Measurements from ENCODE around the gene DEPDC7. TPM values are rescaled to one million over a fixed set of nuclear protein-coding genes. Genes with fewer than 3 reads are reported as not detected.
A peak's percentile ranks its signal among the peaks of the same experiment; 100 is the strongest.
"Not testable (repeated sequence)": the region's sequence is repeated elsewhere in the genome, so short reads cannot be mapped to it uniquely, and the experiment has no call there.

The DEPDC7 gene
- total RNA-seq, 1 experiment from 2014 or later: 5.6 TPM

DNA sequence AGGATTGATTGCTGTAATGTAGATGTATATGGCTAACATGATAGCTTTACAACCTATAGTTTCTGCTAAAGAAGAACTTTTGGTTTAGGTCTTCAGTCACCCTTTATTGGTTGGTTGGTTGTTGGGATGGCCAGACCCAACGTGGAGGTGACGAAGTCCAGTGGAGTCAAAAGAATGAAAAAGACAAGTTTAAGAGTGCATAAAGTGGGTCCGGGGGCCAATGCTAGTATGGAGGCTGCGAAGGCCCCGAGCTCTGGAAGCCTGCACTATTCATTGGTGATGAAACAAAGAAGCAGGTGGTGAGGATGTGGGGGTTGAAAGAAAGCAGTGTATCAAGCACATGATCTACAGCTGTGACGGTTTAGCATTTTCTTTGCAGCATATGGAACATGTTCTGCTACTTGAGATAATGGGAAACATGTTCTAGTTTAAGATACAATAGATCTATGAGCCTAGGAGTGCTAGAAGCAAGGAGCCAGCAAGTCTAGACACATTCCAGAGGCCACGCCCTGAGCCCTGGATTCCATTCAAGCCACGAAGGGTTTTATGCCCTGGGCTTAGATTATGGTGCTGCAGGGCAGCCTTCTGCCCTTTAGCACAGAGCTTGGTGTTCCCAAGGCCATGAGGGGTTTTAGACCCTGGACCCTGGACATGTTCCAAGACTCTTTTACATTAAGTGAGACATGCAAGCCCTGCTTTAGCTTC is 30.0 kb downstream of the DEPDC7 start:
- Mint-ChIP-seq H3K4me1 (peaks cover 17% of the 10 kb centered on the region), H3K36me3 (peaks cover 33% of the 10 kb centered on the region), H3K4me3 (no peak overlapping the region), H3K27ac (no peak overlapping the region), H3K9me3 (peaks cover 5% of the 10 kb centered on the region), H3K27me3 (ENCODE audit: low read depth) (no peaks in the 10 kb centered on the region)
- TF ChIP-seq GABPB1 (CRISPR knock-in tag; IDR thresholded peaks at IDR 0.05) (no peak), ETV6 (CRISPR knock-in tag; IDR thresholded peaks at IDR 0.05) (no peak), ZNF423 (CRISPR knock-in tag; IDR thresholded peaks at IDR 0.05) (no peak), JAZF1 (CRISPR knock-in tag; IDR thresholded peaks at IDR 0.05) (no peak), FOXJ3 (CRISPR knock-in tag; IDR thresholded peaks at IDR 0.05; ENCODE audit: borderline replicate concordance) (no peak)
- TF ChIP-seq, protein P1, sequence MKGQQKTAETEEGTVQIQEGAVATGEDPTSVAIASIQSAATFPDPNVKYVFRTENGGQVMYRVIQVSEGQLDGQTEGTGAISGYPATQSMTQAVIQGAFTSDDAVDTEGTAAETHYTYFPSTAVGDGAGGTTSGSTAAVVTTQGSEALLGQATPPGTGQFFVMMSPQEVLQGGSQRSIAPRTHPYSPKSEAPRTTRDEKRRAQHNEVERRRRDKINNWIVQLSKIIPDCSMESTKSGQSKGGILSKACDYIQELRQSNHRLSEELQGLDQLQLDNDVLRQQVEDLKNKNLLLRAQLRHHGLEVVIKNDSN (CRISPR knock-in tag; IDR thresholded peaks at IDR 0.05): no peak
- TF ChIP-seq, protein P2, sequence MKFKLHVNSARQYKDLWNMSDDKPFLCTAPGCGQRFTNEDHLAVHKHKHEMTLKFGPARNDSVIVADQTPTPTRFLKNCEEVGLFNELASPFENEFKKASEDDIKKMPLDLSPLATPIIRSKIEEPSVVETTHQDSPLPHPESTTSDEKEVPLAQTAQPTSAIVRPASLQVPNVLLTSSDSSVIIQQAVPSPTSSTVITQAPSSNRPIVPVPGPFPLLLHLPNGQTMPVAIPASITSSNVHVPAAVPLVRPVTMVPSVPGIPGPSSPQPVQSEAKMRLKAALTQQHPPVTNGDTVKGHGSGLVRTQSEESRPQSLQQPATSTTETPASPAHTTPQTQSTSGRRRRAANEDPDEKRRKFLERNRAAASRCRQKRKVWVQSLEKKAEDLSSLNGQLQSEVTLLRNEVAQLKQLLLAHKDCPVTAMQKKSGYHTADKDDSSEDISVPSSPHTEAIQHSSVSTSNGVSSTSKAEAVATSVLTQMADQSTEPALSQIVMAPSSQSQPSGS (CRISPR knock-in tag; IDR thresholded peaks at IDR 0.05; ENCODE audit: borderline replicate concordance, low read depth): no peak
- POLR2A ChIA-PET: no interaction called here
- DNase-seq (ENCODE audit: low spot score) (no peak), ATAC-seq (no peak)
- CTCF ChIA-PET: no interaction called here

DNA sequence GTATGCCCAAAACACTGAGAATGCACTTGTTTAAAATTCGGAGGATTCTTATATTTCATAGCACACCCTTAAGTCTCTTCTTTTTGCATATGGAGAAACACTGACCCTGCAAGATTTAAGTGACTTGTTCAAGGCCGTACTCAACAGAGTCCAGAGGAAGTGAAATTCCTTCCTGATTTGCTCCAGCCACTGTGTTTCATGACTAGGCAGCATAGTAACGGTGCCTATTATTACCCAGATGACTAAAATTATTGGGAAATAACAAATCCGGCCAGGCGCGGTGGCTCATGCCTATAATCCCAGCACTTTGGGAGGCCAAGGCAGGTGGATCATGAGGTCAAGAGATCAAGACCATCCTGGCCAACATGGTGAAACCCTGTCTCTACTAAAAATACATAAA is 33.0 kb downstream of the DEPDC7 start:
- H3K9me3 Mint-ChIP-seq; ATAC-seq; H3K4me3 Mint-ChIP-seq; H3K27ac Mint-ChIP-seq; POLR2A ChIA-PET; H3K27me3 Mint-ChIP-seq (ENCODE audit: low read depth); DNase-seq (ENCODE audit: low spot score); CTCF ChIA-PET: not testable (repeated sequence)
- Mint-ChIP-seq H3K36me3 (peaks cover 33% of the 10 kb centered on the region), H3K4me1 (peaks cover 12% of the 10 kb centered on the region)

DNA sequence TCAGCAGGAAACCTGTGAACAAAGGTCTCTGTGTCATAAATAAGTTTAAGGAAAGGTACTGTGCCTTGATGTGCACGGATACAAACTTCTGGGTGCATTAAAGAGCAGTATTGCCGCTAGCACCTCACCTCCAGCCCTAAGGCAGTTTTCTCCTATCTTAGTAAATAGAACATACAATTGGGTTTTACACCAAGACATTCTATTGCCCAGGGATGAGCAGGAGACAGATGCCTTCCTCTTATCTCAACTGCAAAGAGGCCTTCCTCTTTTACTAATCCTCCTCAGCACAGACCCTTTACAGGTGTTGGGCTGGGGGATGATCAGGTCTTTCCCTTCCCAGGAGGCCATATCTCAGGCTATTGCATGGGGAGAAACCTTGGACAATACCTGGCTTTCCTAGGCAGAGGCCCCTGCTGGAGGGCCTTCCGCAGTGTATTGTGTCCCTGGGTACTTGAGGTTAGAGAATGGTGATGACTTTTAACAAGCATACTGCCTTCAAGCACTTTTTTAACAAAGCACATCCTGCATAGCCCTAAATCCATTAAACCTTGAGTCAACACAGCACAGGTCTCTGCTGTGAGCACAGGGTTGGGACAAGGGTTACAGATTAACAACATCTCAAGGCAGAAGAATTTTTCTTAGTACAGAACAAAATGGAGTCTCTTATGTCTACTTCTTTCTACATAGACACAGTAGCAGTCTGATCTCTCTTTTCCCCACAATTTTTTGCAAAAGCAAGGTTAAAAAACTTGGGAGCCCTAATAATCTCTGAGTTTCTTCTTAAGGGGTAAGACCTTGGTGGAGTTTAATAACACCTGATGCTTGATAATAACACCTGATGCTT is 34.1 kb downstream of the DEPDC7 start:
- POLR2A ChIA-PET; CTCF ChIA-PET; H3K27me3 Mint-ChIP-seq (ENCODE audit: low read depth); H3K27ac Mint-ChIP-seq; DNase-seq (ENCODE audit: low spot score); H3K4me3 Mint-ChIP-seq; H3K9me3 Mint-ChIP-seq: not testable (repeated sequence)
- H3K36me3 Mint-ChIP-seq: peaks cover 25% of the 10 kb centered on the region
- H3K4me1 Mint-ChIP-seq: peaks cover 12% of the 10 kb centered on the region
- ATAC-seq: peak; percentile 41; the same call in 1 of the 2 replicates

DNA sequence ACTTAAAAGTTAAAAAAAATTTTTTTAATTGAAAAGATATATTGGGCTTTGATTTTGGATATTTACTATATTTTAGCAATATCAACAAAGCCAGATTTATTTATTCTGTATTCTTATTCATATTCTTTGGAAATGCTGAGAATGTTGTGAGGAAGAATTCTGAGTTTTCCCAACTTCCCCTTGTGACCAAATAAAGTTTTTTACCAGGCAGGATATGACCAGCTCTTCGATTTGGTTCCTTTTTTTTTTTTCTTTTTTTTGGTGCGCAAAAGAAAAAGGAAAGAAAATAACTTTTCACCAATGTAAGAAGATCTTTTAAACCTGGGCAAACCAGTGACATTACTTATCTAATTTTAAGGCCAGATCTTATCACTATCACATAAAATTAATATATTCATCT is 36.6 kb downstream of the DEPDC7 start:
- CTCF ChIA-PET: interaction anchor here (3.1 kb wide), 1 partner anchor 13 kb away, joined by 11 read pairs; no protein-coding TSS in a partner anchor
- H3K27ac Mint-ChIP-seq: no peak overlapping the region
- TF ChIP-seq, protein P3, sequence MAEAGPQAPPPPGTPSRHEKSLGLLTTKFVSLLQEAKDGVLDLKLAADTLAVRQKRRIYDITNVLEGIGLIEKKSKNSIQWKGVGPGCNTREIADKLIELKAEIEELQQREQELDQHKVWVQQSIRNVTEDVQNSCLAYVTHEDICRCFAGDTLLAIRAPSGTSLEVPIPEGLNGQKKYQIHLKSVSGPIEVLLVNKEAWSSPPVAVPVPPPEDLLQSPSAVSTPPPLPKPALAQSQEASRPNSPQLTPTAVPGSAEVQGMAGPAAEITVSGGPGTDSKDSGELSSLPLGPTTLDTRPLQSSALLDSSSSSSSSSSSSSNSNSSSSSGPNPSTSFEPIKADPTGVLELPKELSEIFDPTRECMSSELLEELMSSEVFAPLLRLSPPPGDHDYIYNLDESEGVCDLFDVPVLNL (CRISPR knock-in tag; IDR thresholded peaks at IDR 0.05; ENCODE audit: borderline replicate concordance, low read depth): no peak
- TF ChIP-seq RORB (CRISPR knock-in tag; IDR thresholded peaks at IDR 0.05) (no peak), SMAD3 (CRISPR knock-in tag; IDR thresholded peaks at IDR 0.05; ENCODE audit: borderline replicate concordance) (no peak), MXD4 (CRISPR knock-in tag; IDR thresholded peaks at IDR 0.05; ENCODE audit: borderline replicate concordance) (no peak), ZNF219 (CRISPR knock-in tag; IDR thresholded peaks at IDR 0.05; ENCODE audit: borderline replicate concordance) (no peak), JAZF1 (CRISPR knock-in tag; IDR thresholded peaks at IDR 0.05) (no peak), ZNF121 (CRISPR knock-in tag; IDR thresholded peaks at IDR 0.05) (no peak), GRHL2 (CRISPR knock-in tag; IDR thresholded peaks at IDR 0.05; ENCODE audit: insufficient replicate concordance, severe bottlenecking) (no peak)
- TF ChIP-seq, protein P4, sequence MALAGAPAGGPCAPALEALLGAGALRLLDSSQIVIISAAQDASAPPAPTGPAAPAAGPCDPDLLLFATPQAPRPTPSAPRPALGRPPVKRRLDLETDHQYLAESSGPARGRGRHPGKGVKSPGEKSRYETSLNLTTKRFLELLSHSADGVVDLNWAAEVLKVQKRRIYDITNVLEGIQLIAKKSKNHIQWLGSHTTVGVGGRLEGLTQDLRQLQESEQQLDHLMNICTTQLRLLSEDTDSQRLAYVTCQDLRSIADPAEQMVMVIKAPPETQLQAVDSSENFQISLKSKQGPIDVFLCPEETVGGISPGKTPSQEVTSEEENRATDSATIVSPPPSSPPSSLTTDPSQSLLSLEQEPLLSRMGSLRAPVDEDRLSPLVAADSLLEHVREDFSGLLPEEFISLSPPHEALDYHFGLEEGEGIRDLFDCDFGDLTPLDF (CRISPR knock-in tag; IDR thresholded peaks at IDR 0.05): no peak
- TF ChIP-seq, protein P5, sequence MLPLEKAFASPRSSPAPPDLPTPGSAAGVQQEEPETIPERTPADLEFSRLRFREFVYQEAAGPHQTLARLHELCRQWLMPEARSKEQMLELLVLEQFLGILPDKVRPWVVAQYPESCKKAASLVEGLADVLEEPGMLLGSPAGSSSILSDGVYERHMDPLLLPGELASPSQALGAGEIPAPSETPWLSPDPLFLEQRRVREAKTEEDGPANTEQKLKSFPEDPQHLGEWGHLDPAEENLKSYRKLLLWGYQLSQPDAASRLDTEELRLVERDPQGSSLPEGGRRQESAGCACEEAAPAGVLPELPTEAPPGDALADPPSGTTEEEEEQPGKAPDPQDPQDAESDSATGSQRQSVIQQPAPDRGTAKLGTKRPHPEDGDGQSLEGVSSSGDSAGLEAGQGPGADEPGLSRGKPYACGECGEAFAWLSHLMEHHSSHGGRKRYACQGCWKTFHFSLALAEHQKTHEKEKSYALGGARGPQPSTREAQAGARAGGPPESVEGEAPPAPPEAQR (CRISPR knock-in tag; IDR thresholded peaks at IDR 0.05): no peak
- TF ChIP-seq, protein P6, sequence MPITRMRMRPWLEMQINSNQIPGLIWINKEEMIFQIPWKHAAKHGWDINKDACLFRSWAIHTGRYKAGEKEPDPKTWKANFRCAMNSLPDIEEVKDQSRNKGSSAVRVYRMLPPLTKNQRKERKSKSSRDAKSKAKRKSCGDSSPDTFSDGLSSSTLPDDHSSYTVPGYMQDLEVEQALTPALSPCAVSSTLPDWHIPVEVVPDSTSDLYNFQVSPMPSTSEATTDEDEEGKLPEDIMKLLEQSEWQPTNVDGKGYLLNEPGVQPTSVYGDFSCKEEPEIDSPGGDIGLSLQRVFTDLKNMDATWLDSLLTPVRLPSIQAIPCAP (CRISPR knock-in tag; IDR thresholded peaks at IDR 0.05): no peak

More for the DNA sequence above, 36.6 kb downstream of the DEPDC7 start:
- Mint-ChIP-seq H3K27me3 (ENCODE audit: low read depth) (no peaks in the 10 kb centered on the region), H3K4me3 (no peak overlapping the region), H3K9me3 (no peaks in the 10 kb centered on the region), H3K36me3 (peaks cover 17% of the 10 kb centered on the region), H3K4me1 (peaks cover 12% of the 10 kb centered on the region)
- POLR2A ChIA-PET: no interaction called here
- ATAC-seq (no peak), DNase-seq (ENCODE audit: low spot score) (no peak)

All from WTC11 (cell line).